ENCODE measurements around the gene MPV17L2. TPM values are rescaled to one million over a fixed set of nuclear protein-coding genes. Genes with fewer than 3 reads are reported as not detected.

Gene MPV17L2
- polyA plus RNA-seq (17.7 and 23.8 TPM in 2 replicates), polyA minus RNA-seq (8.1 and 10.0 TPM in 2 replicates)

- peak within 1 kb of the TSS; percentile 93 for H3K4me3 ChIP-seq (ENCODE audit: low read length)
- H3K27me3 ChIP-seq (ENCODE audit: insufficient read depth, low read depth, low read length) = no peaks in the 10 kb centered on the region
- TF ChIP-seq TAF1 (IDR thresholded peaks at IDR 0.05; ENCODE audit: low read depth) = peak; percentile 41
- TF ChIP-seq MXI1 (conservative IDR thresholded peaks at IDR 0.05; ENCODE audit: poor library complexity, severe bottlenecking) = peak; percentile 95
- no peak for TF ChIP-seq EZH2 (IDR thresholded peaks at IDR 0.05; ENCODE audit: borderline replicate concordance, insufficient read depth, low read length, poor library complexity, severe bottlenecking)
- TF ChIP-seq POLR2AphosphoS5 (IDR thresholded peaks at IDR 0.05) = peak; percentile 84
- peak; percentile 18 for TF ChIP-seq RAD21 (conservative IDR thresholded peaks at IDR 0.05)
- TF ChIP-seq REST (IDR thresholded peaks at IDR 0.05; ENCODE audit: borderline replicate concordance) = peak; percentile 44
- TF ChIP-seq EP300 (conservative IDR thresholded peaks at IDR 0.05; ENCODE audit: poor library complexity, severe bottlenecking) = peak; percentile 21
- no peak for TF ChIP-seq CTCF (IDR thresholded peaks at IDR 0.05; ENCODE audit: poor library complexity, severe bottlenecking)
- TF ChIP-seq SMC3 (conservative IDR thresholded peaks at IDR 0.05; ENCODE audit: poor library complexity) = no peak
- no peaks in the 10 kb centered on the region for H3K79me2 ChIP-seq (replicated peaks; ENCODE audit: insufficient read depth, low read length)
- H3K27ac ChIP-seq (ENCODE audit: low read length) = peak within 1 kb of the TSS; percentile 84
- H3K36me3 ChIP-seq (ENCODE audit: insufficient read depth, low read length) = no peaks in the 10 kb centered on the region
- H3K9me2 ChIP-seq (ENCODE audit: insufficient read depth, low read length) = no peaks in the 10 kb centered on the region
- peak within 1 kb of the TSS; percentile 77 for H3K4me2 ChIP-seq (ENCODE audit: low read length)
- H3K9ac ChIP-seq (ENCODE audit: low read length) = peak within 1 kb of the TSS; percentile 72
- no peaks in the 10 kb centered on the region for H4K20me1 ChIP-seq (ENCODE audit: insufficient read depth)
- H3F3A ChIP-seq (ENCODE audit: insufficient read depth, low read length, poor library complexity, severe bottlenecking) = no peaks in the 10 kb centered on the region
- no peaks in the 10 kb centered on the region for H3K9me3 ChIP-seq (ENCODE audit: low read length)
- H2AFZ ChIP-seq (ENCODE audit: low read depth, low read length) = peak within 1 kb of the TSS; percentile 74
Observed at GRCh38 chr19:18192673-18193387, at the start of gene MPV17L2. MPV17L2 (plus strand) TSS chr19:18193218; CDS start chr19:18193282, 64 bp downstream.

- no peak overlapping the region for H2AFZ ChIP-seq (ENCODE audit: low read depth, low read length)
- no peak overlapping the region for H3K27ac ChIP-seq (ENCODE audit: low read length)
- H3K79me2 ChIP-seq (replicated peaks; ENCODE audit: insufficient read depth, low read length) = no peaks in the 10 kb centered on the region
- no peaks in the 10 kb centered on the region for H3K27me3 ChIP-seq (ENCODE audit: insufficient read depth, low read depth, low read length)
- no peak overlapping the region for H3K4me2 ChIP-seq (ENCODE audit: low read length)
- no peak overlapping the region for H3K4me3 ChIP-seq (ENCODE audit: low read length)
- no peak overlapping the region for H3K9ac ChIP-seq (ENCODE audit: low read length)
- H3K36me3 ChIP-seq (ENCODE audit: insufficient read depth, low read length) = no peaks in the 10 kb centered on the region
- no peaks in the 10 kb centered on the region for H4K20me1 ChIP-seq (ENCODE audit: insufficient read depth)
- TF ChIP-seq REST (IDR thresholded peaks at IDR 0.05; ENCODE audit: borderline replicate concordance) (no peak), EZH2 (IDR thresholded peaks at IDR 0.05; ENCODE audit: borderline replicate concordance, insufficient read depth, low read length, poor library complexity, severe bottlenecking) (no peak), CTCF (IDR thresholded peaks at IDR 0.05; ENCODE audit: poor library complexity, severe bottlenecking) (no peak), RAD21 (conservative IDR thresholded peaks at IDR 0.05) (no peak), MXI1 (conservative IDR thresholded peaks at IDR 0.05; ENCODE audit: poor library complexity, severe bottlenecking) (no peak), EP300 (conservative IDR thresholded peaks at IDR 0.05; ENCODE audit: poor library complexity, severe bottlenecking) (no peak), TAF1 (IDR thresholded peaks at IDR 0.05; ENCODE audit: low read depth) (no peak), SMC3 (conservative IDR thresholded peaks at IDR 0.05; ENCODE audit: poor library complexity) (no peak), POLR2AphosphoS5 (IDR thresholded peaks at IDR 0.05) (no peak)
- H3K9me2 ChIP-seq (ENCODE audit: insufficient read depth, low read length) = no peaks in the 10 kb centered on the region
- H3F3A ChIP-seq (ENCODE audit: insufficient read depth, low read length, poor library complexity, severe bottlenecking) = no peaks in the 10 kb centered on the region
- H3K9me3 ChIP-seq (ENCODE audit: low read length) = no peaks in the 10 kb centered on the region
Observed at GRCh38 chr19:18143902-18144301, 49.1 kb upstream of the MPV17L2 start.
